Thyroid gland (tissue), 4 donors: ENCODE measurements around the gene TBC1D1. TPM values are rescaled to one million over a fixed set of nuclear protein-coding genes. Genes with fewer than 3 reads are reported as not detected.

Experiments
- DNase-seq, 2 donors: peaks; one replicate each; pipeline ENCODE4 v3.0.0-alpha.2; 2019
- H3K27ac ChIP-seq, 3 donors: fragments of 200-600 bp; sonication (generic); 1 replicate in 2 of 3; 2 replicates in 1 of 3; pipeline ENCODE4 v1.5.1; 2016 to 2019; ENCODE audit warnings: mild to moderate bottlenecking in 1 of 3, moderate library complexity in 1 of 3
- H3K27me3 ChIP-seq: fragments of 200-600 bp; sonication (generic); one replicate; pipeline ENCODE4 v1.5.1; 2019
- H3K36me3 ChIP-seq, 2 donors: fragments of 200-600 bp; sonication (generic); one replicate each; pipeline ENCODE4 v1.5.1; 2016 to 2019
- H3K4me1 ChIP-seq, 2 donors: fragments of 200-600 bp; sonication (generic); one replicate each; pipeline ENCODE4 v1.5.1; 2017 to 2019
- H3K4me3 ChIP-seq, 3 donors: fragments of 200-600 bp; sonication (generic); replicated peaks in 1 of 3; 1 replicate in 2 of 3; 2 replicates in 1 of 3; pipeline ENCODE4 v1.5.1; 2016; ENCODE audit warnings: mild to moderate bottlenecking in 1 of 3
- H3K9me3 ChIP-seq: fragments of 200-600 bp; sonication (generic); one replicate; pipeline ENCODE4 v1.5.1; 2017
- CTCF ChIP-seq, 6 experiments: fragments of 200-600 bp in 3 of 6; fragments of 450-650 bp in 3 of 6; sonication (generic) in 3 of 6; IDR thresholded peaks; one replicate each; pipeline ENCODE4 v1.5.1; 2016 to 2019; ENCODE audit warnings: antibody characterized with exemption in 6 of 6, mild to moderate bottlenecking in 2 of 6, inconsistent platforms in 1 of 6, moderate library complexity in 1 of 6
- POLR2A ChIP-seq, 2 donors: fragments of 450-650 bp; IDR thresholded peaks; one replicate each; pipeline ENCODE4 v1.6.1; 2017; ENCODE audit warnings: antibody characterized with exemption in 2 of 2, mild to moderate bottlenecking in 2 of 2, moderate library complexity in 1 of 2
- WGBS, 2 donors: methylation state at CpG; one replicate each; pipeline ENCODE4 v1.1.5; 2017; 5-methylcytosine and 5-hydroxymethylcytosine counted together
- intact Hi-C: fragments of 100-400 bp; cut with DNase I; formaldehyde crosslinking; loops from one replicate; pipeline ENCODE4 v1.15.1; 2023
- total RNA-seq, 4 donors: library from RNA; depleted of rRNA; stranded (reverse); fragments of >200 nt; gene quantifications; one replicate each; pipeline ENCODE4 v1.2.3, GENCODE V29; 2016

Gene TBC1D1
- total RNA-seq, 4 donors from 2014 or later: 192 to 284 (median 230) TPM

GRCh38 chr4:38177035-38177546 lies 286.2 kb downstream of the TBC1D1 start:
- no peaks in the 10 kb centered on the region for H3K9me3 ChIP-seq
- intact Hi-C loops: loop anchor here (5.0 to 10.0 kb wide), 2 partner anchors 112 to 555 kb away; no protein-coding TSS in a partner anchor
- H3K27me3 ChIP-seq: no peaks in the 10 kb centered on the region
- no peak for DNase-seq
- no peak for TF ChIP-seq POLR2A (IDR thresholded peaks at IDR 0.05)
- no peak for TF ChIP-seq CTCF (IDR thresholded peaks at IDR 0.05)
- no peak overlapping the region for H3K4me3 ChIP-seq
- no peak overlapping the region for H3K27ac ChIP-seq
- 70 to 71% methylated on average over 8 of the region's 8 CpGs for WGBS, 2 donors
- no peaks in the 10 kb centered on the region for H3K36me3 ChIP-seq
- H3K4me1 ChIP-seq: peaks cover 0 to 5% of the 10 kb centered on the region in 2 donors

- H3K27me3 ChIP-seq: no peaks in the 10 kb centered on the region
- peak; percentile 56 to 62 for DNase-seq
- H3K36me3 ChIP-seq: no peaks in the 10 kb centered on the region
- H3K27ac ChIP-seq: no peak overlapping the region
- no peak for TF ChIP-seq CTCF (IDR thresholded peaks at IDR 0.05)
- TF ChIP-seq POLR2A (IDR thresholded peaks at IDR 0.05): no peak
- intact Hi-C loops: loop anchor here (5.0 to 10.0 kb wide), 2 partner anchors 113 to 554 kb away; no protein-coding TSS in a partner anchor
- no peaks in the 10 kb centered on the region for H3K9me3 ChIP-seq
- peaks cover 0 to 5% of the 10 kb centered on the region in 2 donors for H3K4me1 ChIP-seq
- H3K4me3 ChIP-seq: no peak overlapping the region
- 76 to 81% methylated on average over 11 of the region's 11 CpGs for WGBS, 2 donors
These were observed 286.9 kb downstream of the TBC1D1 start for GRCh38 chr4:38177641-38178391.

- H3K4me1 ChIP-seq: peaks cover 0 to 5% of the 10 kb centered on the region in 2 donors
- H3K36me3 ChIP-seq: no peaks in the 10 kb centered on the region
- H3K27me3 ChIP-seq: no peaks in the 10 kb centered on the region
- H3K27ac ChIP-seq: no peak overlapping the region
- intact Hi-C loops: loop anchor here (5.0 to 10.0 kb wide), 2 partner anchors 114 to 554 kb away; no protein-coding TSS in a partner anchor
- 82 to 90% methylated on average over 8 of the region's 8 CpGs for WGBS, 2 donors
- TF ChIP-seq CTCF (IDR thresholded peaks at IDR 0.05) (no peak), POLR2A (IDR thresholded peaks at IDR 0.05) (no peak)
- no peak overlapping the region for H3K4me3 ChIP-seq
- DNase-seq: no peak
- H3K9me3 ChIP-seq: no peaks in the 10 kb centered on the region
These were observed 287.6 kb downstream of the TBC1D1 start for GRCh38 chr4:38178392-38178995.

GRCh38 chr4:38179690-38180377 lies 288.9 kb downstream of the TBC1D1 start:
- intact Hi-C loops: loop anchor here (5.0 to 10.0 kb wide), 3 partner anchors 115 to 552 kb away; no protein-coding TSS in a partner anchor
- peak; percentile 77 for DNase-seq
- H3K9me3 ChIP-seq: no peaks in the 10 kb centered on the region
- TF ChIP-seq CTCF (IDR thresholded peaks at IDR 0.05) (peak; percentile 73 to 94 (median 91)), POLR2A (IDR thresholded peaks at IDR 0.05) (no peak)
- H3K36me3 ChIP-seq: no peaks in the 10 kb centered on the region
- no peak overlapping the region for H3K27ac ChIP-seq
- peaks cover 0 to 5% of the 10 kb centered on the region in 2 donors for H3K4me1 ChIP-seq
- 42 to 45% methylated on average over 6 of the region's 6 CpGs for WGBS, 2 donors
- no peaks in the 10 kb centered on the region for H3K27me3 ChIP-seq
- no peak overlapping the region for H3K4me3 ChIP-seq
